IMR-90 (cell line): ENCODE data around the gene RAPSN. TPM values are rescaled to one million over a fixed set of nuclear protein-coding genes. Genes with fewer than 3 reads are reported as not detected.
A peak's percentile ranks its signal among the peaks of the same experiment; 100 is the strongest.

Source experiments
- ATAC-seq: fragments of 200-7000 bp; cut with Tn5 transposase; 2 replicates; pipeline ENCODE4 v1.9.1; 2020; ENCODE audit warnings: low read depth, mild to moderate bottlenecking, moderate library complexity
- BruUV-seq: library from RNA; stranded (reverse); fragments of 400-500 nt; replicated peaks from 2 replicates; lab custom pipeline; 2021; lab: Mats Ljungman, UMichigan
- CTCF ChIA-PET: fragments of 300-600 bp; formaldehyde crosslinking; extraction: SDS; loops from one replicate; lab custom pipeline; 2021; ENCODE audit warnings: antibody characterized with exemption; lab: Yijun Ruan, JAX
- POLR2A ChIA-PET: fragments of 300-600 bp; sonication (Branson Sonifier 250); formaldehyde crosslinking; loops from one replicate; lab custom pipeline; 2022; ENCODE audit warnings: antibody characterized with exemption; ENCODE audit not compliant: unreplicated experiment; lab: Charles Lee
- DNase-seq: peaks from one replicate; pipeline ENCODE4 v3.0.0; 2013
- H2AFZ ChIP-seq: replicated peaks from 2 replicates; pipeline ENCODE3; 2013; ENCODE audit warnings: low read length, mild to moderate bottlenecking; ENCODE audit not compliant: poor library complexity
- H2AK5ac ChIP-seq: 2 replicates; pipeline ENCODE4 v1.6.1; 2013; ENCODE audit warnings: low read depth, low read length, inconsistent platforms
- H2AK9ac ChIP-seq: replicated peaks from 2 replicates; pipeline ENCODE3; 2013; ENCODE audit warnings: mild to moderate bottlenecking, low read depth, low read length, moderate library complexity; ENCODE audit not compliant: poor library complexity
- H2BK120ac ChIP-seq: 2 replicates; pipeline ENCODE4 v1.6.1; 2013; ENCODE audit warnings: low read depth, low read length, inconsistent platforms
- H2BK15ac ChIP-seq: 3 replicates; pipeline ENCODE4 v1.6.1; 2013; ENCODE audit warnings: low read depth, low read length, inconsistent platforms
- H2BK20ac ChIP-seq: 2 replicates; pipeline ENCODE4 v1.6.1; 2013; ENCODE audit warnings: low read depth, mild to moderate bottlenecking, inconsistent platforms, low read length, moderate library complexity
- H2BK5ac ChIP-seq: 2 replicates; pipeline ENCODE4 v1.6.1; 2013; ENCODE audit warnings: mild to moderate bottlenecking, low read depth, low read length, inconsistent platforms; ENCODE audit not compliant: poor library complexity, severe bottlenecking
- H3K14ac ChIP-seq: replicated peaks from 2 replicates; pipeline ENCODE4 v1.6.1; 2013; ENCODE audit warnings: low read depth, low read length, inconsistent platforms
- H3K18ac ChIP-seq: 2 replicates; pipeline ENCODE4 v1.6.1; 2013; ENCODE audit warnings: low read depth, low read length, control low read depth
- H3K23ac ChIP-seq: 2 replicates; pipeline ENCODE4 v1.6.1; 2013; ENCODE audit warnings: low read depth, low read length, inconsistent platforms
- H3K27ac ChIP-seq: 2 replicates; pipeline ENCODE4 v1.5.1; 2013; ENCODE audit warnings: mild to moderate bottlenecking, control low read depth, low read length; ENCODE audit not compliant: insufficient read depth
- H3K27me3 ChIP-seq: 2 replicates; pipeline ENCODE4 v1.6.1; 2013; ENCODE audit warnings: low read length; ENCODE audit not compliant: control insufficient read depth, insufficient read depth
- H3K36me3 ChIP-seq: 2 replicates; pipeline ENCODE4 v1.6.1; 2013; ENCODE audit warnings: low read length, mixed read lengths; ENCODE audit not compliant: control insufficient read depth, insufficient read depth
- H3K4ac ChIP-seq: 2 replicates; pipeline ENCODE4 v1.6.1; 2013; ENCODE audit warnings: low read depth, low read length, inconsistent platforms
- H3K4me1 ChIP-seq: 2 replicates; pipeline ENCODE4 v1.6.1; 2013; ENCODE audit warnings: low read length, mixed read lengths; ENCODE audit not compliant: control insufficient read depth, insufficient read depth
- H3K4me2 ChIP-seq: 2 replicates; pipeline ENCODE4 v1.6.1; 2013; ENCODE audit warnings: low read depth, mild to moderate bottlenecking, control low read depth, low read length, moderate library complexity
- H3K4me3 ChIP-seq: 2 replicates; pipeline ENCODE4 v1.5.1; 2013; ENCODE audit warnings: low read depth, mild to moderate bottlenecking, control low read depth, low read length, moderate library complexity; ENCODE audit not compliant: insufficient read depth
- H3K56ac ChIP-seq: 2 replicates; pipeline ENCODE4 v1.6.1; 2013; ENCODE audit warnings: low read length, inconsistent platforms; ENCODE audit not compliant: insufficient read depth; ENCODE audit errors: extremely low read depth
- H3K79me1 ChIP-seq, 2 experiments: 2 replicates each; pipeline ENCODE4 v1.6.1; 2013; ENCODE audit warnings: low read length in 2 of 2, inconsistent platforms in 1 of 2, low read depth in 1 of 2
- H3K9ac ChIP-seq: 2 replicates; pipeline ENCODE4 v1.6.1; 2013; ENCODE audit warnings: low read depth, low read length, control low read depth
- H3K9me1 ChIP-seq: 2 replicates; pipeline ENCODE4 v1.6.1; 2013; ENCODE audit warnings: low read length, inconsistent platforms; ENCODE audit not compliant: insufficient read depth
- H3K9me3 ChIP-seq: 2 replicates; pipeline ENCODE4 v1.6.1; 2013; ENCODE audit warnings: low read length; ENCODE audit not compliant: control insufficient read depth, insufficient read depth
- H4K20me1 ChIP-seq: 2 replicates; pipeline ENCODE4 v1.6.1; 2013; ENCODE audit warnings: low read length, inconsistent platforms; ENCODE audit not compliant: insufficient read depth
- H4K5ac ChIP-seq: 2 replicates; pipeline ENCODE4 v1.6.1; 2013; ENCODE audit warnings: mild to moderate bottlenecking, low read depth, low read length, control low read depth
- H4K8ac ChIP-seq, 2 experiments: 2 replicates each; pipeline ENCODE4 v1.6.1; 2013; ENCODE audit warnings: low read depth in 2 of 2, low read length in 2 of 2, control low read depth in 1 of 2, inconsistent platforms in 1 of 2
- H4K91ac ChIP-seq: 2 replicates; pipeline ENCODE4 v1.6.1; 2013; ENCODE audit warnings: low read depth, low read length, inconsistent platforms; ENCODE audit not compliant: insufficient read depth
- CEBPB ChIP-seq: IDR thresholded peaks from 2 replicates; pipeline ENCODE4 v1.6.1; 2012; ENCODE audit warnings: low read depth, low read length, improper control_type of control experiment
- CHD1 ChIP-seq: IDR thresholded peaks from 2 replicates; pipeline ENCODE4 v1.6.1; 2012; ENCODE audit warnings: low read depth, low read length, improper control_type of control experiment
- FOS ChIP-seq: fragments of 150-350 bp; IDR thresholded peaks from 2 replicates; pipeline ENCODE4 v1.6.1; 2016; ENCODE audit warnings: low read depth, low read length
- MXI1 ChIP-seq: IDR thresholded peaks from 2 replicates; pipeline ENCODE4 v1.6.1; 2012; ENCODE audit warnings: low read depth, mild to moderate bottlenecking, low read length, moderate library complexity, borderline replicate concordance
- NFE2L2 ChIP-seq: fragments of 150-350 bp; IDR thresholded peaks from 2 replicates; pipeline ENCODE4 v1.6.1; 2016; ENCODE audit warnings: low read depth, mild to moderate bottlenecking, low read length
- RCOR1 ChIP-seq: IDR thresholded peaks from 2 replicates; pipeline ENCODE4 v1.6.1; 2012; ENCODE audit warnings: mild to moderate bottlenecking, low read length, improper control_type of control experiment; ENCODE audit not compliant: insufficient replicate concordance
- RFX5 ChIP-seq: IDR thresholded peaks from 2 replicates; pipeline ENCODE4 v1.8.0; 2012; ENCODE audit warnings: low read depth, mild to moderate bottlenecking, low read length, moderate library complexity
- WGBS, 2 experiments: methylation state at CpG; one replicate each; pipeline versions ENCODE4 v1.1.5 to v1.1.7; 2013; ENCODE audit warnings: missing lambda C conversion rate in 2 of 2; ENCODE audit not compliant: insufficient read length in 1 of 2; ENCODE audit errors: extremely low coverage in 2 of 2; 5-methylcytosine and 5-hydroxymethylcytosine counted together
- dilution Hi-C: fragments of 300-500 bp; cut with HindIII; formaldehyde crosslinking; loops from one replicate; pipeline ENCODE4 v1.14.3; 2018; ENCODE audit warnings: low sequenced_read_pairs; ENCODE audit not compliant: unreplicated experiment
- in situ Hi-C: fragments of 300-500 bp; cut with MboI; formaldehyde crosslinking; loops from 3 replicates; pipeline ENCODE4 v1.14.3; 2019; ENCODE audit warnings: low sequenced_read_pairs, inconsistent platforms, mixed read lengths
- intact Hi-C: fragments of 100-400 bp; cut with micrococcal nuclease; formaldehyde crosslinking; loops from 2 replicates; pipeline ENCODE4 v1.10.0; 2022
- polyA plus RNA-seq, 3 experiments: library from polyadenylated mRNA; depleted of rRNA; stranded (reverse); fragments of >200 nt; gene quantifications; 2 replicates each; pipeline ENCODE4 v1.2.3, GENCODE V29; 2012; ENCODE audit warnings: low replicate concordance in 1 of 3
- total RNA-seq: library from RNA; depleted of rRNA; stranded (reverse); fragments of >200 nt; gene quantifications from 2 replicates; pipeline ENCODE4 v1.2.3, GENCODE V29; 2012

RAPSN gene
- total and polyA plus RNA-seq, 2 of the 4 experiments (the other 2 are of a cell fraction), result 0.03 TPM; not detected in 1

- no peak for TF ChIP-seq CHD1
- 0 out of 2 replicates have a peak, but pooled peaks have one; percentile 14 for TF ChIP-seq NFE2L2
- peak; percentile 37; the same call in 1 of the 2 replicates for TF ChIP-seq MXI1
Observed at GRCh38 chr11:47426062-47426956, 22.6 kb downstream of the RAPSN start, which contains the start of gene PSMC3 (continued).

GRCh38 chr11:47425611-47426010 is 23.3 kb downstream of the RAPSN start:
- Histone ChIP-seq H3K4me3 (peak overlapping the region; percentile 92), H2AK9ac (peak overlapping the region; percentile 99), H4K91ac (peak overlapping the region; percentile 98), H3K27me3 (no peaks in the 10 kb centered on the region), H2AK5ac (peak overlapping the region; percentile 93), H3K4me2 (peak overlapping the region; percentile 91), H3K14ac (peak overlapping the region; percentile 100), H3K27ac (peak overlapping the region; percentile 97), H2AFZ (peak overlapping the region; percentile 88), H2BK5ac (peak overlapping the region; percentile 98), H3K56ac (peak overlapping the region; percentile 100), H2BK120ac (no peak overlapping the region; the same call in 1 of the 2 replicates), H4K8ac (peak overlapping the region; percentile 91 to 99), H3K79me1 (peaks cover 26 to 41% of the 10 kb centered on the region in 2 experiments), H3K4me1 (peaks cover 5% of the 10 kb centered on the region; the same call in 1 of the 2 replicates), H4K20me1 (no peaks in the 10 kb centered on the region), H2BK15ac (no peak overlapping the region; the same call in 2 of the 3 replicates), H3K9me3 (no peaks in the 10 kb centered on the region), H3K18ac (peak overlapping the region; percentile 34; the same call in 1 of the 2 replicates), H2BK20ac (no peak overlapping the region), H3K4ac (peak overlapping the region; percentile 98), H3K9ac (peak overlapping the region; percentile 94), H3K9me1 (peaks cover 4% of the 10 kb centered on the region; the same call in 1 of the 2 replicates), H3K36me3 (peaks cover 33% of the 10 kb centered on the region), H3K23ac (peak overlapping the region; percentile 100), H4K5ac (peak overlapping the region; percentile 62)
- BruUV-seq, result no TSS peak
- in situ Hi-C loops, result no loop called here
- CTCF ChIA-PET, result no interaction called here
- dilution Hi-C loops, result no loop called here
- POLR2A ChIA-PET, result no interaction called here
- ATAC-seq, result no peak; the same call in 1 of the 2 replicates
- intact Hi-C loops, result no loop called here
- TF ChIP-seq CEBPB (no peak), RCOR1 (no peak), MXI1 (no peak), RFX5 (no peak), FOS (no peak), NFE2L2 (no peak)
- DNase-seq, result no peak
- no CpG with 5 or more reads among the region's 14 CpGs for WGBS, 2 experiments
